DOHH2 (cell line): ENCODE data around the gene MMAB.

Experiments used
- H3F3A ChIP-seq: fragments of 200-600 bp; sonication (generic), shearing (Covaris generic); 2 replicates; pipeline ENCODE4 v1.6.0; 2016; ENCODE audit warnings: antibody characterized with exemption, mild to moderate bottlenecking; ENCODE audit not compliant: control insufficient read depth, insufficient read depth
- H3K27ac ChIP-seq: fragments of 200-600 bp; sonication (generic); 2 replicates; pipeline ENCODE4 v1.5.1; 2014; ENCODE audit warnings: low read depth, mild to moderate bottlenecking, low read length, moderate library complexity
- H3K27me3 ChIP-seq: fragments of 200-600 bp; sonication (generic); 2 replicates; pipeline ENCODE4 v1.6.1; 2014; ENCODE audit warnings: mild to moderate bottlenecking, low read length, mixed read lengths; ENCODE audit not compliant: control insufficient read depth
- H3K36me3 ChIP-seq: fragments of 200-600 bp; sonication (generic); 2 replicates; pipeline ENCODE4 v1.6.1; 2014; ENCODE audit warnings: mild to moderate bottlenecking, low read length, moderate library complexity, mixed read lengths; ENCODE audit not compliant: control insufficient read depth
- H3K4me1 ChIP-seq: fragments of 200-600 bp; sonication (generic); 2 replicates; pipeline ENCODE4 v1.6.1; 2014; ENCODE audit warnings: mild to moderate bottlenecking, low read length, mixed read lengths; ENCODE audit not compliant: control insufficient read depth
- H3K4me2 ChIP-seq: fragments of 200-600 bp; sonication (generic); 2 replicates; pipeline ENCODE4 v1.6.0; 2014; ENCODE audit warnings: mild to moderate bottlenecking, low read length, moderate library complexity
- H3K4me3 ChIP-seq: fragments of 200-600 bp; sonication (generic); 2 replicates; pipeline ENCODE4 v1.5.1; 2014; ENCODE audit warnings: mild to moderate bottlenecking, low read length, mixed read lengths
- H3K79me2 ChIP-seq: fragments of 200-600 bp; sonication (generic); 2 replicates; pipeline ENCODE4 v1.6.1; 2014; ENCODE audit warnings: mild to moderate bottlenecking, low read length, mixed read lengths; ENCODE audit not compliant: control insufficient read depth
- H3K9me2 ChIP-seq: fragments of 200-600 bp; sonication (generic); replicated peaks from 2 replicates; pipeline ENCODE4 v1.6.1; 2014; ENCODE audit warnings: mild to moderate bottlenecking, low read length, mixed read lengths; ENCODE audit not compliant: control insufficient read depth
- H3K9me3 ChIP-seq: fragments of 200-600 bp; sonication (generic); 2 replicates; pipeline ENCODE4 v1.6.1; 2014; ENCODE audit warnings: antibody characterized with exemption, low read length, mixed read lengths; ENCODE audit not compliant: control insufficient read depth, insufficient read depth
- H4K20me1 ChIP-seq: fragments of 200-600 bp; sonication (generic); 2 replicates; pipeline ENCODE4 v1.6.0; 2014; ENCODE audit warnings: low read depth, mild to moderate bottlenecking, antibody characterized with exemption, low read length, moderate library complexity; ENCODE audit not compliant: control insufficient read depth, insufficient read depth
- CTCF ChIP-seq: fragments of 200-600 bp; sonication (generic); IDR thresholded peaks from one replicate; pipeline ENCODE4 v1.5.1; 2014; ENCODE audit warnings: antibody characterized with exemption, mild to moderate bottlenecking, low read depth, low read length; ENCODE audit not compliant: poor library complexity, severe bottlenecking
- EZH2phosphoT487 ChIP-seq: fragments of 200-600 bp; sonication (generic); IDR thresholded peaks from 2 replicates; pipeline ENCODE4 v1.6.1; 2017; ENCODE audit warnings: borderline replicate concordance, mild to moderate bottlenecking, antibody characterized with exemption, low read length, moderate library complexity, mixed read lengths

MMAB gene

GRCh38 chr12:109542014-109542413, 31.3 kb downstream of the MMAB start:
- Histone ChIP-seq H3K4me3 (no peak overlapping the region), H3K4me1 (no peaks in the 10 kb centered on the region), H3K27ac (no peak overlapping the region), H3K9me3 (no peaks in the 10 kb centered on the region), H4K20me1 (no peaks in the 10 kb centered on the region), H3K36me3 (no peaks in the 10 kb centered on the region), H3K27me3 (no peaks in the 10 kb centered on the region), H3F3A (no peaks in the 10 kb centered on the region), H3K9me2 (no peaks in the 10 kb centered on the region), H3K4me2 (no peak overlapping the region), H3K79me2 (no peaks in the 10 kb centered on the region)
- no peak for TF ChIP-seq EZH2phosphoT487
- no peak for TF ChIP-seq CTCF

DNA sequence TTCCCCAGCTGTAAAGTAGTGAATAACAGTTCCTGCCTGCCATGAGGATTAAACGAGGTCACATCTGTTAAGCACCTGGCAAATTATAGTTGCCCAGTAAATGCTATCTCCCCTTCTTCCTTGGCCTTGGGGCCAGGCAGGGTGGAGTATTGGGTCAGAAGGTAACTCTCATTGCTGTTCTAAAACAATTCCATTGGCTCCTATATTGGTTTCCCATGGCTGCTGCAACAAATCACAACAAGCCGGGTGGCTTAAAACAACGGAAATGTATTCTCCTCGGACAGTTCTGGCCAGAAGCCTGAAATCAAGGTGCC, 31.9 kb downstream of the MMAB start:
- Histone ChIP-seq H3K27me3 (no peaks in the 10 kb centered on the region), H4K20me1 (no peaks in the 10 kb centered on the region), H3K4me1 (no peaks in the 10 kb centered on the region), H3K36me3 (no peaks in the 10 kb centered on the region), H3K9me2 (no peaks in the 10 kb centered on the region), H3K79me2 (no peaks in the 10 kb centered on the region), H3K9me3 (no peaks in the 10 kb centered on the region), H3K4me2 (no peak overlapping the region), H3K4me3 (no peak overlapping the region), H3K27ac (no peak overlapping the region), H3F3A (no peaks in the 10 kb centered on the region)
- TF ChIP-seq EZH2phosphoT487 (no peak), CTCF (no peak)

GRCh38 chr12:109540526-109541412, 32.5 kb downstream of the MMAB start:
- no peaks in the 10 kb centered on the region for H3K36me3 ChIP-seq
- H3K4me3 ChIP-seq, result no peak overlapping the region
- H3F3A ChIP-seq, result no peaks in the 10 kb centered on the region
- no peak overlapping the region for H3K4me2 ChIP-seq
- H3K9me3 ChIP-seq, result no peaks in the 10 kb centered on the region
- H3K79me2 ChIP-seq, result no peaks in the 10 kb centered on the region
- no peaks in the 10 kb centered on the region for H4K20me1 ChIP-seq
- H3K4me1 ChIP-seq, result no peaks in the 10 kb centered on the region
- H3K9me2 ChIP-seq, result no peaks in the 10 kb centered on the region
- no peaks in the 10 kb centered on the region for H3K27me3 ChIP-seq
- TF ChIP-seq CTCF, result no peak
- TF ChIP-seq EZH2phosphoT487, result no peak
- H3K27ac ChIP-seq, result no peak overlapping the region
